NCI-H1105 (cell line): ENCODE results near the gene BPHL.
"Not testable (repeated sequence)": the region's sequence is repeated elsewhere in the genome, so short reads cannot be mapped to it uniquely, and the experiment has no call there.

Experiments
- DNase-seq: peaks from one replicate; lab custom pipeline; 2025; lab: John Stamatoyannopoulos, UW

BPHL gene

GRCh38 chr6:3179945-3180344, 61.4 kb downstream of the BPHL start:
- not testable (repeated sequence) for DNase-seq

GRCh38 chr6:3181105-3181504, 62.6 kb downstream of the BPHL start:
- no peak for DNase-seq

DNA sequence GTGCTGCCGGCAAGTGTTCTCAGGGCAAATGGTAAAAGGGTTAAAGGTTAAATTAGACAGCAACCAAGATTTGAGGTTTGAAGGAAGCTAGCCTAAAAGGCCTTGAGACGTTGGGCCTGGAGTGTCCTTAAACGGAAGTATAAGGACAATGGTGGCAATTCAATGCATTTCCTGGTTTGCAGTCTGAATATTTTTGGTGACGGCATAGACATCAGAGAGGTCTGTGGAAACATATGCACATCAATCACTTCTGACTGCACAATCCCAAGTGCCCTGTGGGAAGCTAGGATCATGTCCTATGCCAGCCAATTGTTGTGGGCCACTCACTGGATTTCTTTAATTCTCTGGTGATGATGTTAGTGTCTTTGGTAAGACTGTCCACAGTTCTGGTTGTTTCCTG, 64.6 kb downstream of the BPHL start:
- no peak for DNase-seq

- no peak for DNase-seq
Observed at GRCh38 chr6:3186974-3187382, 68.5 kb downstream of the BPHL start.

DNA sequence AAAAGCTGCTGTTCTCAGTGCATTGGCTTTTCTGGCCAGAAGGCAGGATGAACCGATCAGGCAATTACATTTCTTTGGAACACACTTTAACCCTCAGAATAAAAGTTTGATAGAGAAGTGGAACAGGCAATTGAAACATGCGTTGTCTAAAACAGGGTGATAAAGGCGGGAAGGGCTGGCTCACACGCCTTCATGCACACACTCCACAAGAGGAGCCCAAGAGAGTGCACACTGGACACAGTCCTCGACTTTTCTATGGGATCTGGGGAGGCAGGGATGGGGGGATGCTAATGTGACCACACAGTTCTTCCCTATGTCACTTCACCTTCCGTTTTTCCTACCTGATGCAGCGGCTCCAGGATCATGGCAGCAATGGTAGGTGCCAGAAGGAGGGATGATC, 69.8 kb downstream of the BPHL start:
- DNase-seq = no peak

- DNase-seq = not testable (repeated sequence)
Observed at GRCh38 chr6:3189192-3189591, 70.7 kb downstream of the BPHL start.

DNA sequence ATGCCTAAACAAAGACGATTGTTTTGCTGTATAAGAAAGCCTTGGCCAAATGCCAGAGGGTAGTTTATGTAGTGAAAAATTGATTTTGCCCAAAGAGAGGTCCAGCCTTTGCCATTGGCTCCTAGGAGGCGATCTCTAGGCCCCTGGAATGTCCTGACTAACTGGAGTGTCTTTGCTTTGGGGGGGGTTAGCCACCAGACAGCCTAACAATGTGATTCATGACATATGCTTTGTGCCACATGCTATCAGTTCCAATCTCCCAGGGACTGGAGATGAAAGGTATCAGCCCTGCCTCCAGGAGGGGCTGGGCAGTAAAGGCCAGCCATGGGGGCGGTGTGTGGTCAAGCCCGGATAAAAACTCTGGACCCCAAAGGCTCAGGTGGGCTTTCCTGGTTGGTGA, 71.5 kb downstream of the BPHL start:
- no peak for DNase-seq

DNA sequence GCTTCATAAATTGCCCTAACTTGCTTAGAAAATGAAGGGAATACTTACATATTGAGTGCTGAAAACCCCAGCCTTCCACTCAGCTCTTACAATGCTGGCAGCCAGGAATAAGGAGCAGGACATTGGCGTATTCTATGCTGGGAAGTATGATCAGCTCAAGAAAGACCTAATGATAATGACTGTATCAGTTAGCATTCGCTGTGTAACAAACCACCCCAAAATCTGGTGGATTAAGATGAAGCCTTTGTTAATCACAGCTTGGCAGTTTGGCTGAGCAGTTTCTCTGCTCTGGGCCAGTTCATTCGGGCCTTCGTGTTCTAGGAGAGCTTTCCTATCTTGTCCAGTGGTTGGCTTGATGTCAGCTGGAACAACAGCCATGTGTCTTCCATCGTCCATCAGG, 72.3 kb downstream of the BPHL start:
- DNase-seq = no peak

- no peak for DNase-seq
Observed at GRCh38 chr6:3193102-3193849, 74.8 kb downstream of the BPHL start.

- peak; percentile 20 for DNase-seq
Observed at GRCh38 chr6:3194535-3195419, 76.3 kb downstream of the BPHL start.

DNA sequence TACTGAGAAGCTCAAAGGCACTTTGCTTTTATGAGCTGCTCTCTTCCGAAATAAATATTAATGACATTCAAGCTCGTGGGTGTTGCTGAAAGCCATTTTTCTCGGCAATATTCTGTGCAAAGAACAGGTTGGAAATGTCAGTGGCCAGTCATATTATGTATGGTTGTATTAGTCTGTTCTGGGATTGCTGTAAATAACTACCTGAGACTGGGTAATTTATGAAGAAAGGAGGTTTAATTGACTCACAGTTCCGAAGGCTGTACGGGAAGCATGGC, 76.8 kb downstream of the BPHL start:
- DNase-seq = no peak

DNA sequence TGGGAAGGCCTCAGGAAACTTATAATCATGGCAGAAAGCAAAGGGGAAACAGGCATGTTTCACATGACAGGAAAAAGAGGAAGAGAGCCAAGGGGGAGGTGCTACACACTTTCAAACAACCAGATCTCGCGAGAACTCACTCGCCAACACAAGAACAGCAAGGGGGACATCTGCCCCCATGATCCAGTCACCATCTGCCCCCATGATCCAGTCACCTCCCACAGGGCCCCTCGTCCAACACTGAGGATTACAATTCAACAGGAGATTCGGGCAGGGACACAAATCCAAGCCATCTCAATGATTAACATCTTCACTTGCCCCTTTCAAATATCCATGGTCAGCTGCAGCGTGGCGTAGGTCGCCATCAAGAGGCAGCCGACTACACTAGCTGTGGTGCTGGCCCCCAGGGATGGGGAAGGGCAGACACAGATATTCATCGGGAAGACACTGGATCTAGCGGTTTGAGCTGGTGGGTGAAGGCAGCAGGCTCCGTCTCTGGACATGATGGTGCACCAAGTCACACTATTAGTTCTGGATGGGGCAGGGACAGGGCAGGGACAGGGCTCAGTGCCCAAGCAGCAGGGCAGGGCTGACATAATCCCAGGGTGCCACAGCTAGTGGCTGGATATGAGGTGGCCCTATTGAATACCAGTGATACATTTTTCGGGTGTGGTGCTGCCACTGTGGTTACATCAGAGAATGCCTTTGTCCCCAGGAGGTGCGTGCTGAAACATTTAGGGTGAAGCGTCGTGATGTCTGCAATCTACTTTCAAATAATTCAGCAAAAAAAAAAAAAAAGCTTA, 77.4 kb downstream of the BPHL start:
- DNase-seq = no peak

GRCh38 chr6:3196770-3197169, 78.3 kb downstream of the BPHL start:
- DNase-seq = no peak

DNA sequence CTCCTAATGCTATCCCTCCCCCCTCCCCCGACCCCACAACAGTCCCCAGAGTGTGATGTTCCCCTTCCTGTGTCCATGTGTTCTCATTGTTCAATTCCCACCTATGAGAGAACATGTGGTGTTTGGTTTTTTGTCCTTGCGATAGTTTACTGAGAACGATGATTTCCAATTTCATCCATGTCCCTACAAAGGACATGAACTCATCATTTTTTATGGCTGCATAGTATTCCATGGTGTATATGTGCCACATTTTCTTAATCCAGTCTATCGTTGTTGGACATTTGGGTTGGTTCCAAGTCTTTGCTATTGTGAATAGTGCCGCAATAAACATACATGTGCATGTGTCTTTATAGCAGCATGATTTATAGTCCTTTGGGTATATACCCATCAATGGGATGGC, 79.2 kb downstream of the BPHL start:
- DNase-seq = not testable (repeated sequence)

GRCh38 chr6:3199382-3199781, 80.9 kb downstream of the BPHL start:
- DNase-seq = no peak

DNA sequence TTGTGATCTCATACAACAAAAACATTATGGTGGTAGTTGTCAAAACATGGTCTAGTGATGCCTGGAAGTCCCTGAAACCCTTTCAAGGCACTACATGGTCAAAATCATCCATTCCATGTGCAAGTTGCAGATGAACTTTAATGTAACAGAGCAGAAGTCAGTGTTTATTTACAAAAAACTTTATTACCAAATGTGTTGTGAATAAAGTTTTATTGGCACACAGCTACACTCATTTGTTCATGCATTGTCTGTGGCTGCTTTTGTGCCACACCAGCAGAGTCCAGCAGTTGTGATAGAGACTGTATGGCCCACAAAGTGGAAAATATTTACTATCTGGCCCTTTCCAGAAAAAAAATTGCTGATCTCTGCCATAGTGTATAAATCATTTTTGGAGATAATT, 82.2 kb downstream of the BPHL start:
- no peak for DNase-seq

DNA sequence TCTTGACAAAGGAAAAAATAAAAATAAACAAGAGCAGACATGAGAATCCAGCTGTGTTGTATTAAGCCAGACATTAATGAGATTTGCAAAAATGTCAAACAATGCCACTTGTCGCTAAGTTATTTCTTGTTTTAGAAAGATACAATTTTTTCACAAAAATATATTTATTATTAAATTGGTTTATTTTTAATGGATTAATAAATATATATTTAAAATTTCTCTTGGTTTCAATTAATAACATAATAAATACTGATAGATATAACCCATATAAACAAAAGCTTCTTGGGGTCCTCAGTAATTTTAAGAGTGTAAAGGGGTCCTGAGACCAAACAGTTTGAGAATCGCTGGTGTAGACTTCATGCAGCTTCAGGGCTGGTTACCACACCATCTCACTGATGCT, 82.9 kb downstream of the BPHL start:
- DNase-seq = no peak
